Activated CD8-positive, alpha-beta memory T cell treated with anti-CD3 and anti-CD28 coated beads, Interleukin-2, amount 50 U/mL, for 4 hours (primary cell): ENCODE data around the gene ABT1.
A peak's percentile ranks its signal among the peaks of the same experiment; 100 is the strongest.

Experiments
- DNase-seq: peaks from one replicate; pipeline ENCODE4 v3.0.0-alpha.2; 2020

ABT1 gene

GRCh38 chr6:26607434-26608230 is 10.9 kb downstream of the ABT1 start:
- DNase-seq, result peak; percentile 50

GRCh38 chr6:26609463-26609862 is 12.7 kb downstream of the ABT1 start:
- DNase-seq, result no peak

- DNase-seq, result no peak
Observed at GRCh38 chr6:26611599-26611998, 14.8 kb downstream of the ABT1 start.

GRCh38 chr6:26613201-26613600 is 16.4 kb downstream of the ABT1 start:
- no peak for DNase-seq

- DNase-seq, result peak; percentile 24
Observed at GRCh38 chr6:26613689-26614683, 17.2 kb downstream of the ABT1 start.

GRCh38 chr6:26623339-26623859 is 26.6 kb downstream of the ABT1 start:
- no peak for DNase-seq

GRCh38 chr6:26624557-26624956 is 27.8 kb downstream of the ABT1 start:
- no peak for DNase-seq

GRCh38 chr6:26627843-26628242 is 31.1 kb downstream of the ABT1 start:
- no peak for DNase-seq

GRCh38 chr6:26629359-26629758 is 32.6 kb downstream of the ABT1 start:
- DNase-seq, result no peak

- no peak for DNase-seq
Observed at GRCh38 chr6:26640806-26641205, 44.1 kb downstream of the ABT1 start.

- no peak for DNase-seq
Observed at GRCh38 chr6:26646074-26646473, 49.3 kb downstream of the ABT1 start.
